HFFc6 (cell line): ENCODE measurements around the gene PEPD. TPM values are rescaled to one million over a fixed set of nuclear protein-coding genes. Genes with fewer than 3 reads are reported as not detected.

Experiments used
- DNase-seq: peaks from one replicate; pipeline ENCODE4 v3.0.0-alpha.2; 2018
- H3K27ac Mint-ChIP-seq: 2 replicates; pipeline ENCODE4 v1.8.0; 2020; ENCODE audit warnings: mild to moderate bottlenecking, mixed read lengths
- H3K27me3 Mint-ChIP-seq: 2 replicates; pipeline ENCODE4 v1.8.0; 2021; ENCODE audit warnings: mild to moderate bottlenecking, moderate library complexity, mixed read lengths; ENCODE audit not compliant: insufficient read depth
- H3K36me3 Mint-ChIP-seq: 2 replicates; pipeline ENCODE4 v1.8.0; 2021; ENCODE audit warnings: low read depth, mixed read lengths
- H3K4me1 Mint-ChIP-seq: 2 replicates; pipeline ENCODE4 v1.8.0; 2020; ENCODE audit warnings: low read depth, mixed read lengths
- H3K4me3 Mint-ChIP-seq: 2 replicates; pipeline ENCODE4 v1.8.0; 2020; ENCODE audit warnings: mild to moderate bottlenecking, moderate library complexity, mixed read lengths
- H3K9me3 Mint-ChIP-seq: 2 replicates; pipeline ENCODE4 v1.8.0; 2020; ENCODE audit warnings: mild to moderate bottlenecking, mixed read lengths
- CTCF ChIP-seq: fragments of 200-600 bp; sonication (generic); IDR thresholded peaks from 2 replicates; pipeline ENCODE4 v1.5.0; 2021; ENCODE audit warnings: antibody characterized with exemption, mild to moderate bottlenecking
- total RNA-seq, 6 experiments: library from RNA; stranded (reverse); fragmentation: NEBNext Ultra II Directional; extraction: Animal tissue kit (Norgen Biotek cat#: 25700); gene quantifications; 2 replicates in 1 of 6; 3 replicates in 5 of 6; pipeline ENCODE4 v1.2.3, GENCODE V29; 2021

PEPD gene
- total RNA-seq, 6 experiments from 2014 or later, result 57.0 to 76.9 (median 67.6) TPM

DNA sequence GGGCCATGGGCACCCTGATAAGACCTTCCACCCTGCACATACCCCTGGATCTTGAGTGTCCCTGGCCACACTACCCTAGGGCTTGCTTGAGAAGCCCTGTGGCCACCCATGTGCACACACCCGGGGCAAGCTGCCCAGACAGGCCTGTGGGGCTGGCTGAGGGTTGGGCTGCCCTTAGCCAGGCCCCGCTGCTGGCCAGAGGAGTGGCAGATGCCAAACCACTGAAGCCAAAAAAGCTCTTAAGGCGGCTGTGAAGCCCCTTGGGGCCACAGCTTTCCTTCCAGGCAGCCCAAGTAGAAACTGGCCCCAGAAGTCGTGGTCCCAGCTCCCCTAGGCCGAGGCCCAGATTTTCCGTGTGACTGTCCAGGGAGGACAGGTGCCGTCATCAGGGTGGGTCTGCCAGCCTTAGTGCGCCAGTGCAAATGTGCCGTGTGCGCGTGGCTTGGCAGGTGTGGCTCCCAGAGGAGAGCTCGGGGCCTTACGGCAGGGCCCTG lies 133.3 kb downstream of the PEPD start:
- H3K36me3 Mint-ChIP-seq, result no peaks in the 10 kb centered on the region
- H3K4me1 Mint-ChIP-seq, result no peaks in the 10 kb centered on the region
- H3K27ac Mint-ChIP-seq, result no peak overlapping the region
- no peak for TF ChIP-seq CTCF
- H3K9me3 Mint-ChIP-seq, result no peaks in the 10 kb centered on the region
- no peak for DNase-seq
- no peaks in the 10 kb centered on the region; the same call in 1 of the 2 replicates for H3K27me3 Mint-ChIP-seq
- no peak overlapping the region for H3K4me3 Mint-ChIP-seq

DNA sequence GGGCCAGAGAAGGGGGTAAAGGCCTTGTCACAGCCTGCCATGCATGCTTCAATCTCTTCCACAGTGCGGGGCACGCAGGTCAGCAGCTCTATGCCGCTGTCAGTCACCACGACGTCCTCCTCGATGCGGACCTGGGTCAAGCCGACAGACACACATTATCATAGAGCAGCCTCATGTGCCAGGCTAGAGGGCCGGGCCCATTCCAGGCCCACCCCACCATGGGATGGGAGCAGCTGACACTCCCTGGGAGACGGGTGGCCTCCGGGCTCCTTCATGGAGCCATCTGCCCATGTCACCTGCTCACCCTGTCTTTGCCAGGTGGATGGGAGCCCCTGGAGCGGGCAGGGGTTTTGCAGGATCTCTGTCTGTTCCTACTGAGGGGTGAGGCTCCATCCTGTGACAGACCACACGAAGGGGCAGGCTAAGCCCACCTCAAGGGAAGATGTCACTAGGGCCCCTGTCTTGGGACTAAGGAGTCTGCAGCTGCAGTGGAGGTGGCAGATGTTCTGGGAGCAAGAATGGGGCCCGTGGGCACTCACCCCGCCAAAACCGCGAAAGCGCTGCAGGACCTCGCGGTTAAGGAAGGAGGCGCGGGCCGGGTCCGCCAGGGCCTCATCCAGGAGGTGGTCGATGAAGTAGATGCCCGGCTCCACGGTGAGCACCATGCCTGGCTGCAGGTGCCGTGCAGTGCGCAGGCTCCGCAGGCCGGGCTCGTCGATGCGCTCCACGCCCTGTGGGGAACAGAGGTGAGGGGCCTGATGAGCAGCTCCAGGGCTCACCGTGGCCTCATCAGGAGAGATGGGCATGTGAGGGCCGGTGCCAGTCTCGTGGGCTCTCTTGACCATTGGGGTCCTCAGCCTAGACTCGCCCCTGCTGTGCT lies 134.0 kb downstream of the PEPD start:
- no peaks in the 10 kb centered on the region for H3K9me3 Mint-ChIP-seq
- H3K27me3 Mint-ChIP-seq, result no peaks in the 10 kb centered on the region; the same call in 1 of the 2 replicates
- TF ChIP-seq CTCF, result no peak
- no peaks in the 10 kb centered on the region for H3K36me3 Mint-ChIP-seq
- no peak overlapping the region for H3K4me3 Mint-ChIP-seq
- no peaks in the 10 kb centered on the region for H3K4me1 Mint-ChIP-seq
- no peak overlapping the region for H3K27ac Mint-ChIP-seq
- DNase-seq, result no peak

DNA sequence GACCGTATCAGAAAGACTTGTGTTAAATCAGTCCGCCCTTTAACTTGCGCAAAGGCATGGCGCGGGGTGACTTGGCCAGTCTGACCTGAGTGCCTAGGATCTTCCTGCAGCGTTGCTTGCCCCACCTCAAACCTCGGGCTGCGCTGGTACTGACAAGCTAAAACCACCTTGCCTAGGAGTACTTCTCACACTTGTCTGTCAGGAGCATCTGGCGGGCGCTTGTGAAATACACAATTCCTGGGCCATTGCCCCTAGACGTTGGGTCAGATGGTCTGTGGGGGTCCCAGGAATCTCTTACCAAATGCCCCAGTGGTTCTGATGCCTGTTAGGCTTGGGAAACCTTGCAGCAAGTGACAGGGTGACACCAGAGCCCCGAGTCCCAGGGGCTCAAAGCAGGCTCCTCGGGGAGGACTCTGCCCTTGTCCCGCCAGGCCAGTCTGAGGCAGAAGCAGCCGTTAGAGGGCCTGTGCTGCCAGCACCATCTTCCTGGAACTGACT lies 135.2 kb downstream of the PEPD start:
- DNase-seq, result no peak
- H3K4me1 Mint-ChIP-seq, result no peaks in the 10 kb centered on the region
- no peak overlapping the region for H3K4me3 Mint-ChIP-seq
- no peaks in the 10 kb centered on the region for H3K36me3 Mint-ChIP-seq
- H3K27ac Mint-ChIP-seq, result no peak overlapping the region
- no peak for TF ChIP-seq CTCF
- H3K27me3 Mint-ChIP-seq, result no peaks in the 10 kb centered on the region; the same call in 1 of the 2 replicates
- H3K9me3 Mint-ChIP-seq, result no peaks in the 10 kb centered on the region

- H3K4me1 Mint-ChIP-seq, result peaks cover 3% of the 10 kb centered on the region; the same call in 1 of the 2 replicates
- H3K36me3 Mint-ChIP-seq, result peaks cover 3% of the 10 kb centered on the region; the same call in 1 of the 2 replicates
- H3K27ac Mint-ChIP-seq, result no peak overlapping the region
- no peak overlapping the region for H3K4me3 Mint-ChIP-seq
- TF ChIP-seq CTCF, result no peak
- no peaks in the 10 kb centered on the region; the same call in 1 of the 2 replicates for H3K27me3 Mint-ChIP-seq
- no peaks in the 10 kb centered on the region for H3K9me3 Mint-ChIP-seq
- no peak for DNase-seq
Observed at GRCh38 chr19:33385956-33386355, 135.6 kb downstream of the PEPD start.

DNA sequence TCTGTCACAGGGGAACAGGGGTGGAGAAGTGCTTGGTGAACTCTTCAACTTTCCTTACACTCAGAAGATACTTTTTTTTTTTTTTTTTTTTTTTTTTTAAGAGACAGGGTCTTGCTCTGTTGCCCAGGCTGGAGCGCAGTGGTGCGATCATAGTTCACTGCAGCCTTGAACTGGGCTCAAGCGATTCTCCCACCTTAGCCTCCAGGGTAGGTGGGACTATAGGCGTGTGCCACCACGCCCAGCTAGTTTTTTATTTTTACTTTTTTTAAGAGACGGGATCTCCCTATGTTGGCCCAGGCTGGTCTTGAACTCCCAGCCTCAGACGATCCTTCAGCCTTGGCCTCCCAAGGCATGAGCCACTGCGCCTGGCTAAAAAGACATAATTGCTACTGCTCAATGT lies 136.6 kb downstream of the PEPD start:
- H3K27me3 Mint-ChIP-seq, result no peaks in the 10 kb centered on the region; the same call in 1 of the 2 replicates
- DNase-seq, result no peak
- no peak overlapping the region for H3K4me3 Mint-ChIP-seq
- H3K36me3 Mint-ChIP-seq, result peaks cover 6% of the 10 kb centered on the region; the same call in 1 of the 2 replicates
- no peak for TF ChIP-seq CTCF
- no peaks in the 10 kb centered on the region for H3K9me3 Mint-ChIP-seq
- H3K27ac Mint-ChIP-seq, result no peak overlapping the region
- H3K4me1 Mint-ChIP-seq, result peaks cover 6% of the 10 kb centered on the region; the same call in 1 of the 2 replicates
